Prostate gland (tissue), 2 donors: ENCODE results near the gene GLRA2.

Experiments
- CTCF ChIP-seq, 4 experiments: fragments of 200-600 bp in 2 of 4; fragments of 450-650 bp in 2 of 4; sonication (generic) in 2 of 4; IDR thresholded peaks; 1 replicate in 3 of 4; 2 replicates in 1 of 4; pipeline ENCODE4 v1.5.1; 2016 to 2019; ENCODE audit warnings: antibody characterized with exemption in 4 of 4, mild to moderate bottlenecking in 2 of 4, moderate library complexity in 2 of 4
- POLR2AphosphoS5 ChIP-seq: sonication (generic); formaldehyde crosslinking; IDR thresholded peaks from one replicate; pipeline ENCODE4 v1.6.1; 2017; ENCODE audit warnings: antibody characterized with exemption

GRCh38 chrX:14616301-14616700 is 87.0 kb downstream of the GLRA2 start:
- TF ChIP-seq POLR2AphosphoS5 (no peak), CTCF (IDR thresholded peaks at IDR 0.05) (no peak)
